Measurements from ENCODE around the gene ZBTB4. TPM values are rescaled to one million over a fixed set of nuclear protein-coding genes. Genes with fewer than 3 reads are reported as not detected.

The ZBTB4 gene
- total RNA-seq, 1 experiment from 2014 or later, result 26.3 TPM

DNA sequence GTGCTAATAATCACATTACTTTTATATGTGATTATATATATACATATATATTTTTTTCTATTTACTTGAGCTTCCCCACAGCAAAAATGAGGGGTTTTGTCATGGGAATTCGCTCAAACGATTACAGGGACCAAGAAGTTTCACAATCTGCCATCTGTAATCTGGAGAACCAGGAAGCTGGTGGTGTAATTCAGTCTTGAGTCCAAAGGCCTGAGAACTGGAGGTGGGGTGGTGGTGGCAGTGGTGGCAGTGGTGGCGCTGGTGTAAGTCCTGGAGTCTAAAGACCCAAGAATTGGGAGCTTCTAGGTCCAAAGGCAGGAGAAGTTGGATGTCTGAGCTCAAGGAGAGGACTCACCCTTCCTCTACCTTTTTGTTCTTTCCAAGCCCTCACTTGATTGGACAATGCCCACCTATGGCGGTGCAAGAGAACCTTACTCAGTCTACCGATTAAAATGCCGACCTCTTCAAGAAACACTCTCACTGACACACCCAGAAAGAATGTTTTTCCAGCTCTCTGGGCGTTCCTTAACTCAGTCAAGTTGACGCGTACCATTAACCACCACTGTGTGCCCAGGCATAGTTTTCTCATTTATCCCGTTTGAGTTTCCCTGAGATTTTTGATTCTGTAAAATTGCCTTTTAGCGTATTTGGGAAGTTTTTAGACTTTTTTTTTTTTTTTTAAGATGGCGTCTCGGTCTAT lies 36.6 kb upstream of the ZBTB4 start:
- H3K36me3 Mint-ChIP-seq (ENCODE audit: insufficient read depth, unreplicated experiment), result peaks cover 40% of the 10 kb centered on the region
- BruUV-seq (replicated peaks), result no TSS peak
- no peak overlapping the region for H3K27ac Mint-ChIP-seq (ENCODE audit: low read depth, unreplicated experiment)
- intact Hi-C loops (cut with micrococcal nuclease), result loop anchor here (2.0 to 10.0 kb wide), 2 partner anchors 73 to 169 kb away; partner anchors contain the start of genes TP53 and WRAP53
- H3K4me3 Mint-ChIP-seq (ENCODE audit: unreplicated experiment), result no peak overlapping the region
- CTCF ChIA-PET, result interaction anchor here (0.5 to 4.7 kb wide), 15 partner anchors 11 to 201 kb away, joined by 3 to 123 read pairs (median 4); partner anchors contain the start of genes SENP3, TMEM102, TNFSF12 and TNFSF13
- no peak for DNase-seq (ENCODE audit: unreplicated experiment)
- H3K4me1 Mint-ChIP-seq (ENCODE audit: insufficient read depth, unreplicated experiment), result no peaks in the 10 kb centered on the region
- POLR2A ChIA-PET, result interaction anchor here (0.6 to 7.6 kb wide), 6 partner anchors 31 to 172 kb away, joined by 3 to 65 read pairs (median 10); partner anchors contain the start of genes POLR2A, SENP3, TNFSF13 and TP53
- H3K27me3 Mint-ChIP-seq (ENCODE audit: insufficient read depth, unreplicated experiment), result no peaks in the 10 kb centered on the region
- H3K9me3 Mint-ChIP-seq (ENCODE audit: unreplicated experiment), result no peaks in the 10 kb centered on the region
- TF ChIP-seq CTCF (IDR thresholded peaks at IDR 0.05; ENCODE audit: unreplicated experiment), result no peak

DNA sequence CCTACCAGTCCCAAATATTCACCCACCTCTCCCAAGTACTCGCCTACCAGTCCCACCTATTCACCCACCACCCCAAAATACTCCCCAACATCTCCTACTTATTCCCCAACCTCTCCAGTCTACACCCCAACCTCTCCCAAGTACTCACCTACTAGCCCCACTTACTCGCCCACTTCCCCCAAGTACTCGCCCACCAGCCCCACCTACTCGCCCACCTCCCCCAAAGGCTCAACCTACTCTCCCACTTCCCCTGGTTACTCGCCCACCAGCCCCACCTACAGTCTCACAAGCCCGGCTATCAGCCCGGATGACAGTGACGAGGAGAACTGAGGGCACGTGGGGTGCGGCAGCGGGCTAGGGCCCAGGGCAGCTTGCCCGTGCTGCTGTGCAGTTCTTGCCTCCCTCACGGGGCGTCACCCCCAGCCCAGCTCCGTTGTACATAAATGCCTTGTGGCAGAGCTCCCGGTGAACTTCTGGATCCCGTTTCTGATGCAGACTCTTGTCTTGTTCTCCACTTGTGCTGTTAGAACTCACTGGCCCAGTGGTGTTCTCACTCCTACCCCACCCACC lies 34.5 kb upstream of the ZBTB4 start:
- Mint-ChIP-seq H3K4me3 (ENCODE audit: unreplicated experiment) (no peak overlapping the region), H3K9me3 (ENCODE audit: unreplicated experiment) (no peaks in the 10 kb centered on the region), H3K27me3 (ENCODE audit: insufficient read depth, unreplicated experiment) (no peaks in the 10 kb centered on the region), H3K36me3 (ENCODE audit: insufficient read depth, unreplicated experiment) (peaks cover 60% of the 10 kb centered on the region), H3K4me1 (ENCODE audit: insufficient read depth, unreplicated experiment) (no peaks in the 10 kb centered on the region), H3K27ac (ENCODE audit: low read depth, unreplicated experiment) (no peak overlapping the region)
- TSS peak; percentile 67 for BruUV-seq (replicated peaks)
- ChIA-PET CTCF (interaction anchor here (0.6 to 4.7 kb wide), 28 partner anchors 9 to 290 kb away, joined by 3 to 123 read pairs (median 4); partner anchors contain the start of genes SENP3, TMEM102, TNFSF12 and TNFSF13), POLR2A (interaction anchor here (1.1 to 7.6 kb wide), 7 partner anchors 9 to 75 kb away, joined by 3 to 65 read pairs (median 4); partner anchors contain the start of genes MPDU1, POLR2A, SENP3 and TNFSF13)
- intact Hi-C loops (cut with micrococcal nuclease), result loop anchor here (1.0 to 10.0 kb wide), 3 partner anchors 47 to 171 kb away; partner anchors contain the start of genes SENP3, TP53 and WRAP53
- no peak for TF ChIP-seq CTCF (IDR thresholded peaks at IDR 0.05; ENCODE audit: unreplicated experiment)
- no peak for DNase-seq (ENCODE audit: unreplicated experiment)

- no peak overlapping the region for H3K27ac Mint-ChIP-seq (ENCODE audit: low read depth, unreplicated experiment)
- peaks cover 69% of the 10 kb centered on the region for H3K36me3 Mint-ChIP-seq (ENCODE audit: insufficient read depth, unreplicated experiment)
- no peak for DNase-seq (ENCODE audit: unreplicated experiment)
- no TSS peak for BruUV-seq (replicated peaks)
- POLR2A ChIA-PET, result interaction anchor here (0.6 to 7.6 kb wide), 6 partner anchors 26 to 659 kb away, joined by 4 to 65 read pairs (median 4); partner anchors contain the start of genes SENP3 and TMEM102
- H3K4me3 Mint-ChIP-seq (ENCODE audit: unreplicated experiment), result no peak overlapping the region
- intact Hi-C loops (cut with micrococcal nuclease), result loop anchor here (10.0 kb wide), 1 partner anchor 172 kb away; the partner anchor contains the start of genes TP53 and WRAP53
- no peaks in the 10 kb centered on the region for H3K4me1 Mint-ChIP-seq (ENCODE audit: insufficient read depth, unreplicated experiment)
- CTCF ChIA-PET, result interaction anchor here (0.5 to 4.7 kb wide), 15 partner anchors 13 to 191 kb away, joined by 3 to 123 read pairs (median 4); partner anchors contain the start of genes SENP3, TMEM102, TNFSF13 and TP53
- no peak for TF ChIP-seq CTCF (IDR thresholded peaks at IDR 0.05; ENCODE audit: unreplicated experiment)
- no peaks in the 10 kb centered on the region for H3K27me3 Mint-ChIP-seq (ENCODE audit: insufficient read depth, unreplicated experiment)
- H3K9me3 Mint-ChIP-seq (ENCODE audit: unreplicated experiment), result no peaks in the 10 kb centered on the region
Measured at GRCh38 chr17:7512824-7513540, 33.6 kb upstream of the ZBTB4 start.

Data from MCF 10A (cell line).